ENCODE measurements around the gene PLA2G4D. TPM values are rescaled to one million over a fixed set of nuclear protein-coding genes. Genes with fewer than 3 reads are reported as not detected.

PLA2G4D gene
- total RNA-seq, 1 experiment from 2014 or later = 0.24 TPM

DNA sequence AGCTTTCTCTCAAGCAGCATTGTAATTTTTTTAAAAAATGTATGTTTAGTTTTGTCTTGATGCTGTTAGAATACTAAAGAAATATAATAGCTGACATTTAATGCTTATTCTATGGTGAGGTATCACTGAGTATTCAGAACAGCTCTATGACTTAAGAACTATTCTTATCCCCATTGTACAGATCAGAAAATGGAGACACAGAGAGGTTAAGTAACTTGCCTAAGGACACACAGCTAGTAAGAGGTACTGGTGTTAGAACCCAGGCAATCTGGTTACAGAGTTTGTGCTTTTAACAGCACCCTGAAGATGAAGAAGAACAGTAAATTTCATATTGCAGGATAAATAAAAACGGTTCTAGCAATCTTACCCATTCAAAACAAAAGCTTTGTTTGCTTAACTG lies 15.5 kb downstream of the PLA2G4D start:
- POLR2A ChIA-PET = no interaction called here
- CTCF ChIA-PET = interaction anchor here (0.8 to 10.6 kb wide), 6 partner anchors 10 to 306 kb away, joined by 3 to 164 read pairs (median 71); partner anchors contain the start of gene EHD4
- Mint-ChIP-seq H3K9me3 (no peaks in the 10 kb centered on the region), H3K4me1 (peaks cover 22% of the 10 kb centered on the region), H3K4me3 (no peak overlapping the region), H3K27me3 (ENCODE audit: low read depth) (no peaks in the 10 kb centered on the region), H3K36me3 (no peaks in the 10 kb centered on the region), H3K27ac (no peak overlapping the region)
- DNase-seq (ENCODE audit: low spot score) = no peak
- ATAC-seq = no peak
- no peak for TF ChIP-seq IRF2 (CRISPR knock-in tag; IDR thresholded peaks at IDR 0.05; ENCODE audit: borderline replicate concordance, low read depth)

DNA sequence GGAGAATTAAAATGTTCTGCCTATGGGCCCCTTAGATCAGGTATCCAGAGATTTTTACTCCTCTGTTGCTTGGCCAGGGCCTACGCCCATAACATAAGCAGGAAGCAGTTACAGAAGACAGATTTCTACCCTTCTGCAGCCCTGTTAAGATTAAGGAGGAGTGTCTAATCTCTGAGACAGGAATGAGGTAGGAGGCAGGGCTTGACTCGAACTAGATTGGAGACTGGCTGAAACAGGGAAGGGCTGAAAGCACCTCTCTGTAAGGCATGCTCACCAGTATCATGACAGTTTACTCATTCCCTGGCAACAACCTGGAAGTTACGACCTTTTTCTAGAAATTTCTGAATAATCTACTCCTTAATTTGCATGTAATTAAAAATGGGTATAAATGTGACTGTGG lies 16.7 kb downstream of the PLA2G4D start:
- TF ChIP-seq, protein P1, sequence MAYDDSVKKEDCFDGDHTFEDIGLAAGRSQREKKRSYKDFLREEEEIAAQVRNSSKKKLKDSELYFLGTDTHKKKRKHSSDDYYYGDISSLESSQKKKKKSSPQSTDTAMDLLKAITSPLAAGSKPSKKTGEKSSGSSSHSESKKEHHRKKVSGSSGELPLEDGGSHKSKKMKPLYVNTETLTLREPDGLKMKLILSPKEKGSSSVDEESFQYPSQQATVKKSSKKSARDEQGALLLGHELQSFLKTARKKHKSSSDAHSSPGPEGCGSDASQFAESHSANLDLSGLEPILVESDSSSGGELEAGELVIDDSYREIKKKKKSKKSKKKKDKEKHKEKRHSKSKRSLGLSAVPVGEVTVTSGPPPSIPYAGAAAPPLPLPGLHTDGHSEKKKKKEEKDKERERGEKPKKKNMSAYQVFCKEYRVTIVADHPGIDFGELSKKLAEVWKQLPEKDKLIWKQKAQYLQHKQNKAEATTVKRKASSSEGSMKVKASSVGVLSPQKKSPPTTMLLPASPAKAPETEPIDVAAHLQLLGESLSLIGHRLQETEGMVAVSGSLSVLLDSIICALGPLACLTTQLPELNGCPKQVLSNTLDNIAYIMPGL (CRISPR knock-in tag; IDR thresholded peaks at IDR 0.05) = no peak
- TF ChIP-seq TEAD1 (CRISPR knock-in tag; IDR thresholded peaks at IDR 0.05) = no peak
- TF ChIP-seq FOXP1 (CRISPR knock-in tag; IDR thresholded peaks at IDR 0.05; ENCODE audit: borderline replicate concordance) = no peak
- TF ChIP-seq, protein P2, sequence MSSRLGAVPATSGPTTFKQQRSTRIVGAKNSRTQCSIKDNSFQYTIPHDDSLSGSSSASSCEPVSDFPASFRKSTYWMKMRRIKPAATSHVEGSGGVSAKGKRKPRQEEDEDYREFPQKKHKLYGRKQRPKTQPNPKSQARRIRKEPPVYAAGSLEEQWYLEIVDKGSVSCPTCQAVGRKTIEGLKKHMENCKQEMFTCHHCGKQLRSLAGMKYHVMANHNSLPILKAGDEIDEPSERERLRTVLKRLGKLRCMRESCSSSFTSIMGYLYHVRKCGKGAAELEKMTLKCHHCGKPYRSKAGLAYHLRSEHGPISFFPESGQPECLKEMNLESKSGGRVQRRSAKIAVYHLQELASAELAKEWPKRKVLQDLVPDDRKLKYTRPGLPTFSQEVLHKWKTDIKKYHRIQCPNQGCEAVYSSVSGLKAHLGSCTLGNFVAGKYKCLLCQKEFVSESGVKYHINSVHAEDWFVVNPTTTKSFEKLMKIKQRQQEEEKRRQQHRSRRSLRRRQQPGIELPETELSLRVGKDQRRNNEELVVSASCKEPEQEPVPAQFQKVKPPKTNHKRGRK (CRISPR knock-in tag; IDR thresholded peaks at IDR 0.05; ENCODE audit: borderline replicate concordance) = no peak
- no peak for TF ChIP-seq SOX15 (CRISPR knock-in tag; IDR thresholded peaks at IDR 0.05)
- TF ChIP-seq, protein P3, sequence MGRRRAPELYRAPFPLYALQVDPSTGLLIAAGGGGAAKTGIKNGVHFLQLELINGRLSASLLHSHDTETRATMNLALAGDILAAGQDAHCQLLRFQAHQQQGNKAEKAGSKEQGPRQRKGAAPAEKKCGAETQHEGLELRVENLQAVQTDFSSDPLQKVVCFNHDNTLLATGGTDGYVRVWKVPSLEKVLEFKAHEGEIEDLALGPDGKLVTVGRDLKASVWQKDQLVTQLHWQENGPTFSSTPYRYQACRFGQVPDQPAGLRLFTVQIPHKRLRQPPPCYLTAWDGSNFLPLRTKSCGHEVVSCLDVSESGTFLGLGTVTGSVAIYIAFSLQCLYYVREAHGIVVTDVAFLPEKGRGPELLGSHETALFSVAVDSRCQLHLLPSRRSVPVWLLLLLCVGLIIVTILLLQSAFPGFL (CRISPR knock-in tag; IDR thresholded peaks at IDR 0.05; ENCODE audit: borderline replicate concordance) = no peak
- no peak for TF ChIP-seq JUN (CRISPR knock-in tag; IDR thresholded peaks at IDR 0.05)
- TF ChIP-seq ATF1 (CRISPR knock-in tag; IDR thresholded peaks at IDR 0.05) = no peak
- no peak for TF ChIP-seq NFYB (CRISPR knock-in tag; conservative IDR thresholded peaks at IDR 0.05; ENCODE audit: low read depth)
- TF ChIP-seq, protein P4, sequence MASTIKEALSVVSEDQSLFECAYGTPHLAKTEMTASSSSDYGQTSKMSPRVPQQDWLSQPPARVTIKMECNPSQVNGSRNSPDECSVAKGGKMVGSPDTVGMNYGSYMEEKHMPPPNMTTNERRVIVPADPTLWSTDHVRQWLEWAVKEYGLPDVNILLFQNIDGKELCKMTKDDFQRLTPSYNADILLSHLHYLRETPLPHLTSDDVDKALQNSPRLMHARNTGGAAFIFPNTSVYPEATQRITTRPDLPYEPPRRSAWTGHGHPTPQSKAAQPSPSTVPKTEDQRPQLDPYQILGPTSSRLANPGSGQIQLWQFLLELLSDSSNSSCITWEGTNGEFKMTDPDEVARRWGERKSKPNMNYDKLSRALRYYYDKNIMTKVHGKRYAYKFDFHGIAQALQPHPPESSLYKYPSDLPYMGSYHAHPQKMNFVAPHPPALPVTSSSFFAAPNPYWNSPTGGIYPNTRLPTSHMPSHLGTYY (CRISPR knock-in tag; IDR thresholded peaks at IDR 0.05) = no peak
- TF ChIP-seq, protein P5, sequence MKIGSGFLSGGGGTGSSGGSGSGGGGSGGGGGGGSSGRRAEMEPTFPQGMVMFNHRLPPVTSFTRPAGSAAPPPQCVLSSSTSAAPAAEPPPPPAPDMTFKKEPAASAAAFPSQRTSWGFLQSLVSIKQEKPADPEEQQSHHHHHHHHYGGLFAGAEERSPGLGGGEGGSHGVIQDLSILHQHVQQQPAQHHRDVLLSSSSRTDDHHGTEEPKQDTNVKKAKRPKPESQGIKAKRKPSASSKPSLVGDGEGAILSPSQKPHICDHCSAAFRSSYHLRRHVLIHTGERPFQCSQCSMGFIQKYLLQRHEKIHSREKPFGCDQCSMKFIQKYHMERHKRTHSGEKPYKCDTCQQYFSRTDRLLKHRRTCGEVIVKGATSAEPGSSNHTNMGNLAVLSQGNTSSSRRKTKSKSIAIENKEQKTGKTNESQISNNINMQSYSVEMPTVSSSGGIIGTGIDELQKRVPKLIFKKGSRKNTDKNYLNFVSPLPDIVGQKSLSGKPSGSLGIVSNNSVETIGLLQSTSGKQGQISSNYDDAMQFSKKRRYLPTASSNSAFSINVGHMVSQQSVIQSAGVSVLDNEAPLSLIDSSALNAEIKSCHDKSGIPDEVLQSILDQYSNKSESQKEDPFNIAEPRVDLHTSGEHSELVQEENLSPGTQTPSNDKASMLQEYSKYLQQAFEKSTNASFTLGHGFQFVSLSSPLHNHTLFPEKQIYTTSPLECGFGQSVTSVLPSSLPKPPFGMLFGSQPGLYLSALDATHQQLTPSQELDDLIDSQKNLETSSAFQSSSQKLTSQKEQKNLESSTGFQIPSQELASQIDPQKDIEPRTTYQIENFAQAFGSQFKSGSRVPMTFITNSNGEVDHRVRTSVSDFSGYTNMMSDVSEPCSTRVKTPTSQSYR (CRISPR knock-in tag; IDR thresholded peaks at IDR 0.05) = no peak
- no peak for TF ChIP-seq NR1H2 (CRISPR knock-in tag; IDR thresholded peaks at IDR 0.05)
- TF ChIP-seq RORB (CRISPR knock-in tag; IDR thresholded peaks at IDR 0.05) = no peak
- TF ChIP-seq, protein P6, sequence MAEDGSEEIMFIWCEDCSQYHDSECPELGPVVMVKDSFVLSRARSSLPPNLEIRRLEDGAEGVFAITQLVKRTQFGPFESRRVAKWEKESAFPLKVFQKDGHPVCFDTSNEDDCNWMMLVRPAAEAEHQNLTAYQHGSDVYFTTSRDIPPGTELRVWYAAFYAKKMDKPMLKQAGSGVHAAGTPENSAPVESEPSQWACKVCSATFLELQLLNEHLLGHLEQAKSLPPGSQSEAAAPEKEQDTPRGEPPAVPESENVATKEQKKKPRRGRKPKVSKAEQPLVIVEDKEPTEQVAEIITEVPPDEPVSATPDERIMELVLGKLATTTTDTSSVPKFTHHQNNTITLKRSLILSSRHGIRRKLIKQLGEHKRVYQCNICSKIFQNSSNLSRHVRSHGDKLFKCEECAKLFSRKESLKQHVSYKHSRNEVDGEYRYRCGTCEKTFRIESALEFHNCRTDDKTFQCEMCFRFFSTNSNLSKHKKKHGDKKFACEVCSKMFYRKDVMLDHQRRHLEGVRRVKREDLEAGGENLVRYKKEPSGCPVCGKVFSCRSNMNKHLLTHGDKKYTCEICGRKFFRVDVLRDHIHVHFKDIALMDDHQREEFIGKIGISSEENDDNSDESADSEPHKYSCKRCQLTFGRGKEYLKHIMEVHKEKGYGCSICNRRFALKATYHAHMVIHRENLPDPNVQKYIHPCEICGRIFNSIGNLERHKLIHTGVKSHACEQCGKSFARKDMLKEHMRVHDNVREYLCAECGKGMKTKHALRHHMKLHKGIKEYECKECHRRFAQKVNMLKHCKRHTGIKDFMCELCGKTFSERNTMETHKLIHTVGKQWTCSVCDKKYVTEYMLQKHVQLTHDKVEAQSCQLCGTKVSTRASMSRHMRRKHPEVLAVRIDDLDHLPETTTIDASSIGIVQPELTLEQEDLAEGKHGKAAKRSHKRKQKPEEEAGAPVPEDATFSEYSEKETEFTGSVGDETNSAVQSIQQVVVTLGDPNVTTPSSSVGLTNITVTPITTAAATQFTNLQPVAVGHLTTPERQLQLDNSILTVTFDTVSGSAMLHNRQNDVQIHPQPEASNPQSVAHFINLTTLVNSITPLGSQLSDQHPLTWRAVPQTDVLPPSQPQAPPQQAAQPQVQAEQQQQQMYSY (CRISPR knock-in tag; IDR thresholded peaks at IDR 0.05) = no peak
- no peak for TF ChIP-seq NR3C1 (CRISPR knock-in tag; conservative IDR thresholded peaks at IDR 0.05; ENCODE audit: low read depth)
- TF ChIP-seq MXD4 (CRISPR knock-in tag; IDR thresholded peaks at IDR 0.05; ENCODE audit: borderline replicate concordance) = no peak
- TF ChIP-seq, protein P7, sequence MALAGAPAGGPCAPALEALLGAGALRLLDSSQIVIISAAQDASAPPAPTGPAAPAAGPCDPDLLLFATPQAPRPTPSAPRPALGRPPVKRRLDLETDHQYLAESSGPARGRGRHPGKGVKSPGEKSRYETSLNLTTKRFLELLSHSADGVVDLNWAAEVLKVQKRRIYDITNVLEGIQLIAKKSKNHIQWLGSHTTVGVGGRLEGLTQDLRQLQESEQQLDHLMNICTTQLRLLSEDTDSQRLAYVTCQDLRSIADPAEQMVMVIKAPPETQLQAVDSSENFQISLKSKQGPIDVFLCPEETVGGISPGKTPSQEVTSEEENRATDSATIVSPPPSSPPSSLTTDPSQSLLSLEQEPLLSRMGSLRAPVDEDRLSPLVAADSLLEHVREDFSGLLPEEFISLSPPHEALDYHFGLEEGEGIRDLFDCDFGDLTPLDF (CRISPR knock-in tag; IDR thresholded peaks at IDR 0.05) = no peak
- POLR2A ChIA-PET = no interaction called here
- Mint-ChIP-seq H3K4me3 (no peak overlapping the region), H3K36me3 (no peaks in the 10 kb centered on the region), H3K9me3 (no peaks in the 10 kb centered on the region), H3K27me3 (ENCODE audit: low read depth) (no peaks in the 10 kb centered on the region), H3K27ac (no peak overlapping the region), H3K4me1 (peaks cover 22% of the 10 kb centered on the region)
- DNase-seq (ENCODE audit: low spot score) = no peak
- ATAC-seq = 0 out of 2 replicates have a peak, but pooled peaks have one; percentile 10
- CTCF ChIA-PET = interaction anchor here (7.2 to 10.6 kb wide), 3 partner anchors 9 to 90 kb away, joined by 121 to 164 read pairs (median 142); no protein-coding TSS in a partner anchor
